ENCODE results near the gene P3H3.

DNA sequence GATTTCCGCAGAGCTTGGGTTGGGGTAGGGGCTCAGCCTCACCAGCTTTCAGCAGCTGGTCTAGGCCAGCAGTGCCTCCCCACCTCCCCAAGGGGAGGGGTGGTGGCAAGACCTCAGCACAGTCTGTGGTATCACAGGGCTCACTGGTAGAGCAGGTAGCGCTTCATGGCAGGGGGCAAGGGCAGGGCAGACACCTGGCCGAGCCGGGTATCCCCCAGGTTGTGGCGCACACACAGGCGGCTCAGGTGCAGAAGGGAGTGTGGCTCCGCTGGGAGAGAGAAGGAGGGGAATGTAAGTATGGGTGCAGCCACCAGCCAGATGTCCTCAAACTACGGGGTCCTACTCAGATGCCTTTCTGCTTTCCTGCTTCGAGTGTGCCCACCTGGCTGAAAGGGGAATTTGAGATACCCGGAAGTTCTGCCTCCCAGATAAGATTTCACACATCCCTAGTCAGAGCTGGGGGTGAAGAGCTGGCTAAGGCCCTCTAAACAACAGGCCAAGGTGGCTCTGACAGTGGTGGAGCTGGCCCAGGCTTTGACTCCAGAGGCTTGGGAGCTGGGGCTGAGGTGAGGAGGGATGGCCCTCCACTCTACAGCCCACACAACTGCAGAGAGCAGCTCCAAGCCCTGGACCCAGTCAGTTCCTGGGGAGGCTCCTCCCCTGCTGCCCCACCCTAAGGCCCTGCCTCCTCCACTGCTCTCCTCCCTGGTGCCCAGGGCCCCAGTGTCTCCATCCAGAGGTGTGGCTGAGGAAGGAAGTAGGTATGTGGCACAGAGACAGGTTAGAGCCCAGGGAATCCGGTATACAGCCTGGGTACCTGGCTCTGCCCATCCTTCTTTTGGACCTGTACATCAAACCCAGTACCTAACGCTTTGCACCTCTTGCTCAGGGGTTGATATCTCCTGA lies 43.1 kb downstream of the P3H3 start:
- TF ChIP-seq, protein P1, sequence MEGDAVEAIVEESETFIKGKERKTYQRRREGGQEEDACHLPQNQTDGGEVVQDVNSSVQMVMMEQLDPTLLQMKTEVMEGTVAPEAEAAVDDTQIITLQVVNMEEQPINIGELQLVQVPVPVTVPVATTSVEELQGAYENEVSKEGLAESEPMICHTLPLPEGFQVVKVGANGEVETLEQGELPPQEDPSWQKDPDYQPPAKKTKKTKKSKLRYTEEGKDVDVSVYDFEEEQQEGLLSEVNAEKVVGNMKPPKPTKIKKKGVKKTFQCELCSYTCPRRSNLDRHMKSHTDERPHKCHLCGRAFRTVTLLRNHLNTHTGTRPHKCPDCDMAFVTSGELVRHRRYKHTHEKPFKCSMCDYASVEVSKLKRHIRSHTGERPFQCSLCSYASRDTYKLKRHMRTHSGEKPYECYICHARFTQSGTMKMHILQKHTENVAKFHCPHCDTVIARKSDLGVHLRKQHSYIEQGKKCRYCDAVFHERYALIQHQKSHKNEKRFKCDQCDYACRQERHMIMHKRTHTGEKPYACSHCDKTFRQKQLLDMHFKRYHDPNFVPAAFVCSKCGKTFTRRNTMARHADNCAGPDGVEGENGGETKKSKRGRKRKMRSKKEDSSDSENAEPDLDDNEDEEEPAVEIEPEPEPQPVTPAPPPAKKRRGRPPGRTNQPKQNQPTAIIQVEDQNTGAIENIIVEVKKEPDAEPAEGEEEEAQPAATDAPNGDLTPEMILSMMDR (IDR thresholded peaks at IDR 0.05; ENCODE audit: low read depth, low read length) = no peak
- TF ChIP-seq EZH2phosphoT487 (IDR thresholded peaks at IDR 0.05; ENCODE audit: low read depth) = no peak

All from OCI-LY3 (cell line).